Body of pancreas (tissue), 4 donors: Measurements from ENCODE around the gene HEATR5A.

Experiments used
- CTCF ChIP-seq, 7 experiments: fragments of 450-650 bp in 4 of 7; fragments of 200-600 bp in 3 of 7; sonication (generic) in 3 of 7; IDR thresholded peaks; one replicate each; pipeline ENCODE4 v1.5.1; 2016 to 2019; ENCODE audit warnings: antibody characterized with exemption in 7 of 7
- POLR2A ChIP-seq, 3 donors: fragments of 450-650 bp; IDR thresholded peaks; one replicate each; pipeline ENCODE4 v1.6.1; 2016; ENCODE audit warnings: antibody characterized with exemption in 3 of 3, mild to moderate bottlenecking in 2 of 3

GRCh38 chr14:31257244-31257553 is 163.2 kb downstream of the HEATR5A start:
- no peak for TF ChIP-seq CTCF (IDR thresholded peaks at IDR 0.05)
- TF ChIP-seq POLR2A (IDR thresholded peaks at IDR 0.05) = no peak
